GM21723 (cell line): ENCODE data around the gene RILPL2.
"Not testable (repeated sequence)": the region's sequence is repeated elsewhere in the genome, so short reads cannot be mapped to it uniquely, and the experiment has no call there.

Experiments
- ATAC-seq: cut with Tn5 transposase; IDR thresholded peaks from one replicate; pipeline ENCODE4 v1.9.1; 2021; ENCODE audit warnings: mild to moderate bottlenecking, moderate library complexity; ENCODE audit not compliant: unreplicated experiment

Gene RILPL2

DNA sequence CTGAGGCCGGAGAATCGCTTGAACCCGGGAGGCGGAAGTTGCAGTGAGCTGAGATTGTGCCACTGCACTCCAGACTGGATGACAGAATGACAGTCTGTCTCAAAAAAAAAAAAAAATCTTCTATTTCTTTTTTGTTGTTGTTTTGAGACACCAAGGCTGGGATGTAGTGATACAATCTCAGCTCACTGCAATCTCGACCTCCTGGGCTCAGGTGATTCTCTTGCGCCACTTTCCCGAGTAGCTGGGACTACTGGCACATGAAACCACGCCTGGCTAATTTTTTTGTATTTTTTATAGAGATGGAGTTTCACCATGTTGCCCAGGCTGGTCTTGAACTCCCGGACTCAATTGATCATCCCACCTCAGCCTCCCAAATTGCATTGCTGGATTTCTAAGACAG lies 14.2 kb upstream of the RILPL2 start:
- ATAC-seq, result no peak

DNA sequence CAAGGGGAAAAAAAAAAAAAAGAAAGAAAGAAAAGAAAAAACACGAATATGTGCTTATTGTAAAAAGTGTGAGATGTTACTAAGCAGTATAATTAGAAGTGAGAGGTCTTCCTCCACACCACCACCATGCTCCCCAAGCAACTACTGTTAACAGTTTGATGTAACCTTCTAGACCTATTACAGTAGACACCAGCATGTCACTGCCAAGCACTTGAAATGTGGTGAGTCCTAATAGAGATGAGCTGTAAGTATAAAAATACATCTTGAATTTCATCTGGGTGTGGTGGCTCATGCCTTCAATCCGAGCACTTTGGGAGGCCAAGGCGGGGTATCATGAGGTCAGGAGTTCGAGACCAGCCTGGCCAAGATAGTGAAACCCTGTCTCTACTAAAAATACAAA lies 13.4 kb upstream of the RILPL2 start:
- no peak for ATAC-seq

DNA sequence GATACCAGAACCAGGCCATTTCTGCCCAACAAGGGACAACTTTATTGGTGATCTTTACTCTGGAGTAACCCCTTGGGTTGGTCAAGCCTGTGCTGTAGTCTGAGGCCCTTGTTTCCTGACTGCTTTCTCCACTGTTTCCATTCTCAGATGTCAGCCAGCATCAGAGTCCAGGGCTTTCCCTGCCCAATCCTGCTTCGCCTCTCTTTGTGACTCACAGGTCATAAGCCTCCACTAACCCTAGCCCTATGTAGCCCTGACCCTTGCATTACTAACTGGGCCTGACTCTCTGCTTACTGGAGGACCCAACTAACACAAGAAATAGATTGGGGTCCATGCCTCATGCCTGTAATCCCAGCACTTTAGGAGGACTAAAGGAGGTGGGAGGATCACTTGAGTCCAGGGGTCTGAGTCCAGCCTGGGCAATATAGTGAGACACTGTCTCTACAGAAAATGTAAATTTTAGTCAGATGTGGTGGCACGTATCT lies 12.8 kb upstream of the RILPL2 start:
- ATAC-seq, result no peak

DNA sequence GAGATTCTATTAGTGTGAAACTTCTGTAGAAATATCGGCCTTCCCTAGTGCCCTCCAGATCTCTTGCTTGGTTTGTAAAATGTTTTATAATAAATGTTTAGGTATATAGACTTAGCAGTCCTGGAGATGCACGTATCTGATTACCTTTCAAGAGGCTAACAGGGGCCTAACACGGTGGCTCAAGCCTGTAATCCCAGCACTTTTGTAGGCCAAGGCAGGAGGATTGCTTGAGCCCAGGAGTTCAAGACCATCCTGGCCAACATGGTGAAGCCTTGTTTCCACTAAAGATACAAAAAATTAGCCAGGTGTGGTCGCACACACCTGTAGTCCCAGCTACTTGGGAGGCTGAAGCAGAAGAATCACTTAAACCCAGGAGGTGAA lies 9.8 kb upstream of the RILPL2 start:
- no peak for ATAC-seq

DNA sequence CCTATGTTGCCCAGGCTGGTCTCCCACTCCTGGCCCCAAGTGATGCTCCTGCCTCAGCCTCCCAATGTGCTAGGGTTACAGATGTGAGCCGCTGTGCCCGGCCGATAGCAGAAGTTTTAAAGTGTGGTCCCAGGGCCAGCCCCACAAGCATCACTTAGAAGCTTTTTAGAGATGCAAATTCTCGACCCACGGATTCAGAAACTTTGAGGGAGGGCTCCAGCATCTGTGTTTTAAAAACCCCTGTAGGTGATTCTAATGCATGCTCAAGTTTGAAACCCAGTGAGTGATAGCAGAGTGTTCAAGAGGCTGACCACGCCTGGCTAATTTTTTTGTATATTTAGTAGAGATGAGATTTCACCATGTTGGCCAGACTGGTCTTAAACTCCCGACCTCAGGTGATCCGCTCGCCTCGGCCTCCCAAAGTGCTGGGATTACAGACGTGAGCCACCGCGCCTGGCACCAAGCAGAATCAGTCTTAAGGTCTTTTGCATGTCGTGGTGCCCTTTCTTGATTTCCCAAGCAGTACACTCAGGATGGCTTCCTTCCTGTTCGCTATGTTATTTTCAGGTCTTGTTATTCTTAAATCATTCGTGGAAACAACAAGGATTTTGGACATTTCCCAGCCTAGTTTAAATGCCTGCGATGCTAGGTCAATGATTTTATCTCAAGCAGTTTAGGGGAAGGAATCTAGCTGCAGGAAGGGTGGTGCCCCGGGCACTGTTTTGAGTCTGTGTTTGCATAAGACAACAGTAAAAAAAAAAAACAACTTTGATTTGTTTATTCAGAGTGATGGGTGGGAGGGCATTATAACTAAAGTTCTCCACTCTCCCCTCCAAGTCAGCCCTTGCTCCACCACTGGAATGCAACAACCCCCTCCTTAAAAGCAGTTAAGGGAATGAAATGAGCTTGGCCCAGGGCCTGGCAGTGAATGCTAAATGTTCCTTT lies 9.2 kb upstream of the RILPL2 start:
- ATAC-seq, result no peak

- ATAC-seq, result no peak
Measured at GRCh38 chr12:123444092-123445026, 7.9 kb upstream of the RILPL2 start.

GRCh38 chr12:123442774-123443173 lies 6.3 kb upstream of the RILPL2 start:
- ATAC-seq, result no peak

DNA sequence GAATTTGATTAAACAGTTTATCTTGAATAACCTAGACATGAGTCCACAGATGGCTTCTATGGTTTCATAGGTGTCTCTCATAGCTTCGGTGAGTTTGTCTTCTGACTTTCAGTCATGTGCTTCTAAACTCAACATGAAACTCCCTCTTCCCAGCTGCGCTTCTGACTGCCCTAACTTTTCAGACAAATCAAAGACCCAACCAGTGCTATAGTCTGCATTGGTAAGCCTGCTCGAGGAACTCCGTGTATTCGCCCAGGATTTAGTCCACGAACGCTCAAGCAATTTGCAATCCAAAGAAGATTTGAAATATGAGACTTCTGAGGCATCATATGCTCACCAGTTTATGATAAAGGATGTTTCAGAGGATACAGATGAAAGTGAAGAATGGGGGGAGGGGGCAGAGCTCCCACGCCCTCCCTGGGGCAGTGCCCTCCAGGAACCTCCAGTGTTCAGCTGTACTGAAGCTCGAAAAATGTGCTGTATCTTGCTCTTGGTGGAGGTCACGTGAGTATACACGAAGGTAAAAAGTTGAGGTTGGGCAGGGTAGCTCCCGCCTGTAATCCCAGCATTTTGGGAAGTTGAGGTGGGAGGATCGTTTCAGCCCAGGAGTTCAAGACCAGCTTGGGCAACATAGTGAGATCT lies 5.2 kb upstream of the RILPL2 start:
- peak; percentile 61 for ATAC-seq

- no peak for ATAC-seq
Measured at GRCh38 chr12:123435636-123436016, 858 bp downstream of the RILPL2 start.

DNA sequence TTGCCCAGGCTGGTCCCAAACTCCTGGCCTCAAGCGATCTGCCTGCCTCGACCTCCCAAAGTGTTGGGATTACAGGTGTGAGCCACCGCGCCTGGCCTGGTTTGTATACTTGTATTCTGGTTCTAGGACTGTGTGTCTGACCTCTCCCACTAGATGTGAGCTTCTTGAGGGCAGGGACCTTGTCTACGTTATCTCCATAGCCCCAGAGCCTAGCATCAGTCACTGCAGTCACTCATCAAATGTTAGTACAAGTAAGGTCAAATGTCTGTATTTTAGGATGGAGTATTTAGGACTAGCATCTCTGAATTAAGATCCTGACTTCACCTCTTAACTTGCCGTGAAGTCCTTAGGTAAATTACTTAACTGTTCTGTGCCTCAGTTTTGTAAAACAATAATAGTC lies 2.9 kb downstream of the RILPL2 start:
- no peak for ATAC-seq

DNA sequence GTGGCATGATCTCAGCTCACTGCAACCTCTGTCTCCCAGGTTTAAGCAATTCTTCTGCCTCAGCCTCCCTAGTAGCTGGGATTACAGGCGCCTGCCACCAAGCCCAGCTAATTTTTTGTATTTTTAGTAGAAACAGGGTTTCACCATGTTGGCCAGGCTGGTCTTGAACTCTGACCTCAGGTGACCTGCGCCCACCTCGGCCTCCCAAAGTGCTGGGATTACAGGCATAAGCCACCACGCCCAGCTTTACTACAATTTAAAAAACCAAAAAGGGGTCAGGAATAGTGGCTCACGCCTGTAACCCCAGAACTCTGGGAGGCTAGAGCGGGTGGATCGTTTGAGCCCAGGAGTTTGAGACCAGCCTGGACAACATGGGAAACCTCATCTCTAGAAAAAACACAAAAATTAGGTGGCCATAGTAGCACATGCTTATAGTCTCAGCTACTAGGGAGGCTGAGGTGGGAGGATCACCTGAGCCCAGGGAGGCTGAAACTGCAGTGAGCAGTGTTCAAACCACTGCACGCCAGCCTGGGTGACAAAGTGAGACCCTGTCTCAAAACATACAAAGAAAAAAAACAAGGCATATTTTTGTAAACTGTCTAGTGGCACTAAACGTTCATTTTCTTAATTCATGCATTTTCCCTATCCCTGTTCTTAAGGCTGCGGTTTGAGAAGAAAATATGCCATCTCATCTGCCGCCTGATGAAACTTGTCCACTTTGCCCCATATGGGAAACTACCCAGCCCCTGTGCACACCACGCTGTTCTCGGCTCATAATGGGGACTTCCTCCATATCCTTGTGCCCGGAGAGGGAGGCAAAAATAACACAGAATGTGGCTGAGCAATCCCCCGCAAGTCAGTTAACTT lies 4.3 kb downstream of the RILPL2 start:
- not testable (repeated sequence) for ATAC-seq

- not testable (repeated sequence) for ATAC-seq
Measured at GRCh38 chr12:123429101-123429500, 7.4 kb downstream of the RILPL2 start.

GRCh38 chr12:123428591-123428990 lies 7.9 kb downstream of the RILPL2 start:
- no peak for ATAC-seq

GRCh38 chr12:123427036-123427769 lies 9.3 kb downstream of the RILPL2 start:
- ATAC-seq, result peak; percentile 88

DNA sequence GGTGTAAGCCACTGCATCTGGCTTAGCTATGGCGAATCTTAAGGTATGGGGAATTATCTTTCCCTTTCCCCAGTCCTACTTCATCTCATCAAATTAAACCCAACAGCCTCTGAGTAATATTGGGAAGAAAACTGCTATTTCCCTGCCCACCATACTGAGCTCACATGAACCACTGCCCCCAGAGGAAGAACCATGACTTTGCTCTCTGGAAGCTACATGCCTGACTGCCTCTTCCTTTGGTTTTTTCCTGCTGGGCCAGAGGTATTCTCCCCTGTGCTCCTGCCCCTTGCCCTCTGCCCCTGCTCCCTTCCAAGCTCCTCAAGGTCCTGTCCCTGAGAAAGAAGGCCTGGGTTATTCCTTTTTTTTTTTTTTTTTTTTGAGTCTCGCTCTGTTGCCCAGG lies 15.2 kb downstream of the RILPL2 start:
- no peak for ATAC-seq

GRCh38 chr12:123410041-123410412 lies 26.5 kb downstream of the RILPL2 start:
- no peak for ATAC-seq

GRCh38 chr12:123409284-123410040 lies 27.0 kb downstream of the RILPL2 start:
- peak; percentile 49 for ATAC-seq

- ATAC-seq, result not testable (repeated sequence)
Measured at GRCh38 chr12:123408619-123409018, 27.9 kb downstream of the RILPL2 start.

DNA sequence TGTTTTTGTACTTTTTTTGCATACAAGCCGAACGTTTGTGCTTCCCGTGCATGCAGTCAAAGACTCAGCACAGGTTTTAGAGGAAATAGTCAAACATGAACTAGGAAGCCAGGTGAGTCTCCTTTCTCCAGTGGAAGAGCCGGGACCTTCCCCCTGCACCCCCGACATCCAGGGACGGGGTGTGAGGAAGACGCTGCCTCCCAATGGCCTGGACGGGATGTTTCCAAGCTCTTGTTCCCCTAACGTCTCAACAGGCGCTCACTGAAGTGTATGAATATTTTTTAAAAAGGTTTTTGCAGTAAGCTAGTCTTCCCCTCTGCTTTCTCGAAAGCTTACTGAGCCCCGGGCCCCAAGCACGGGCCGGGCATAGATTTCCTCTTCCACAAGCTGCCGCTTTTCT lies 28.6 kb downstream of the RILPL2 start:
- ATAC-seq, result not testable (repeated sequence)
